Measurements from ENCODE around the gene SLC39A13.

The SLC39A13 gene

DNA sequence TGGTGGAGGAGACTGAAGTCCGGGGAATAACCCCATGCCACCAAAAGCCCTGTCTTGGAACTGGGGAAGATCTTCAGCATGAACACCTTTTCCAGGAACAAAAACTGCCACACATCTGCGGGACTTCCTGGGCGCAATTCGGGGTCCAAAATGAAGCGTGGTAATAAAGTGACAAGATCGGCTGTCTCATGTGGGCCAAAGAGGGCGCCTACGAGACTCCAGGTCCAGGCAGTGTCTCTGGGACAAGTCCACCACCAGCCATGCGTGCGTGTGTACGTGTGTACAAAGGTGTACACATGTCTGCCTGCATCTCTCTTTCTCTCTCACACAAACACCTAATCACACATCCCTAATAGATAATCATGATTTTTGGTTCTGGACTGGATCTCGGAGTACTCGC is 47.0 kb upstream of the SLC39A13 start:
- no peak overlapping the region for H3K4me3 ChIP-seq
- no peak for DNase-seq
- peaks cover 0 to 11% of the 10 kb centered on the region in 2 donors for H3K27me3 ChIP-seq
- no peaks in the 10 kb centered on the region for H3K36me3 ChIP-seq
- TF ChIP-seq, protein P1, sequence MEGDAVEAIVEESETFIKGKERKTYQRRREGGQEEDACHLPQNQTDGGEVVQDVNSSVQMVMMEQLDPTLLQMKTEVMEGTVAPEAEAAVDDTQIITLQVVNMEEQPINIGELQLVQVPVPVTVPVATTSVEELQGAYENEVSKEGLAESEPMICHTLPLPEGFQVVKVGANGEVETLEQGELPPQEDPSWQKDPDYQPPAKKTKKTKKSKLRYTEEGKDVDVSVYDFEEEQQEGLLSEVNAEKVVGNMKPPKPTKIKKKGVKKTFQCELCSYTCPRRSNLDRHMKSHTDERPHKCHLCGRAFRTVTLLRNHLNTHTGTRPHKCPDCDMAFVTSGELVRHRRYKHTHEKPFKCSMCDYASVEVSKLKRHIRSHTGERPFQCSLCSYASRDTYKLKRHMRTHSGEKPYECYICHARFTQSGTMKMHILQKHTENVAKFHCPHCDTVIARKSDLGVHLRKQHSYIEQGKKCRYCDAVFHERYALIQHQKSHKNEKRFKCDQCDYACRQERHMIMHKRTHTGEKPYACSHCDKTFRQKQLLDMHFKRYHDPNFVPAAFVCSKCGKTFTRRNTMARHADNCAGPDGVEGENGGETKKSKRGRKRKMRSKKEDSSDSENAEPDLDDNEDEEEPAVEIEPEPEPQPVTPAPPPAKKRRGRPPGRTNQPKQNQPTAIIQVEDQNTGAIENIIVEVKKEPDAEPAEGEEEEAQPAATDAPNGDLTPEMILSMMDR (IDR thresholded peaks at IDR 0.05): no peak
- no peak overlapping the region for H3K27ac ChIP-seq
- intact Hi-C loops (cut with DNase I; ENCODE audit: low total_unique reads): no loop called here
- no peaks in the 10 kb centered on the region for H3K9me3 ChIP-seq
- no peaks in the 10 kb centered on the region for H3K4me1 ChIP-seq

DNA sequence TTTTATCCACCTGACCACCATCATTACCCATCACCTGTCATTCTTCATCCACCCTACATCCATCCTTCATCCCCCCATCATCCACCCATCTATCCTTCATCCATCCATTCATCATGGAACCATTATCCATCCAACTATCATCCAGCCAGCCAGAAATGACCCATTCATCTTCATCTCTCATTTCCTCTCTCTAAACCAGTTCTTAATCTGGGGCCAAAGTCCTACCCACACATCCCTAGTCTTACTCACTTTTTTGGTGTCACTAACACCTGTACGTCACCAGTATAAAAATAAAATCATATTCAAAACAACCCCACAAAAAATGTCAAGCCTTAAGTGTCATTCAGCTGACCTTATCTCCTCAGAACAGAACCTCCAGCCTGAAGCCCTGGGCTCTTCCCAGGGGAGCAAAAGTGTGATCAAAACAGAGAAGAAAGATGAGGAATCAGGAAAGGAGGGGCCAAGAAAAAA is 42.3 kb upstream of the SLC39A13 start:
- Histone ChIP-seq H3K36me3 (no peaks in the 10 kb centered on the region), H3K9me3 (no peaks in the 10 kb centered on the region), H3K27me3 (peaks cover 0 to 11% of the 10 kb centered on the region in 2 donors), H3K4me1 (no peaks in the 10 kb centered on the region), H3K27ac (no peak overlapping the region), H3K4me3 (no peak overlapping the region)
- intact Hi-C loops (cut with DNase I; ENCODE audit: low total_unique reads): no loop called here
- TF ChIP-seq, protein P1 (IDR thresholded peaks at IDR 0.05): no peak
- no peak for DNase-seq

DNA sequence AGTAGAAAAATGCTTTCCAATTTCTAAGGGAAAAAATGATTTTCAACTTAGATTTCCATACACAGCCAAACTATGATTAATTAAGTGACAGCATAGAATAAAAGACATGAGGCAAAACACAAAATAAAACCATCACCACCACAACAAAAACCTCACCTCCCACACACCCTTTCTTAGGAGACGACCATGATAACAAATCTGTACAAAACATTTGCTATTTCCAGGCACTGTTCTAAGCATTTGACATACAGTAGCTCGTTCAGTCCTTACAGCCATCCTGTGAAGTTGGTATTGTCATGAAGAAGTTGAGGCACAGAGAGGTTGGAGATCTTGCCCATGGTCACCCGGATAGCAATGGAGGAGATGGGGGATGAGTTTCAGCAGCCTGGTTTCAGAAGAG is 38.7 kb upstream of the SLC39A13 start:
- Histone ChIP-seq H3K36me3 (no peaks in the 10 kb centered on the region), H3K9me3 (no peaks in the 10 kb centered on the region), H3K4me1 (no peaks in the 10 kb centered on the region), H3K27me3 (peaks cover 0 to 6% of the 10 kb centered on the region in 2 donors), H3K27ac (no peak overlapping the region), H3K4me3 (no peak overlapping the region)
- TF ChIP-seq, protein P1 (IDR thresholded peaks at IDR 0.05): no peak
- intact Hi-C loops (cut with DNase I; ENCODE audit: low total_unique reads): loop anchor here (10.0 kb wide), 1 partner anchor 485 kb away; no protein-coding TSS in a partner anchor
- DNase-seq: no peak

DNA sequence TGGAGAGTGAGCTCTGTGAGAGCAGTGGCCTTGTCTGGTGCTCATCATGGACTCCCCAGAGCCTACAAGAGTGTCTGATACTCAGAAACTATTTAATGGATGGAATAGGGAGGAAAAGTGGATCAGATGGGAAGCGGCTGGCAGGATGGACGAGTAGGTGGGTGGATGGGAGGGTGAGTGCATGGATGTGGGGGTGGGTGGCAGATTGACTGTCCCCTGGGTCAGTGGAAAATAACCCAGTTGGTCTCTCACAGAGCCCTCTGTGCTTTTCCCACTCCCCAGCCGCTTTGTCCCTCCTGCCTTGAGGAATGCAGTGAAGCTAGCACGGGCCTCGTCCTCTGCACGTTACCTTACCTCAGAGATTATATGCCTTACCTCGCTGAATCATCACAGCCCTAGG is 36.0 kb upstream of the SLC39A13 start:
- H3K27ac ChIP-seq: no peak overlapping the region
- no peaks in the 10 kb centered on the region for H3K4me1 ChIP-seq
- no peak for DNase-seq
- TF ChIP-seq, protein P1 (IDR thresholded peaks at IDR 0.05): no peak
- no peaks in the 10 kb centered on the region for H3K27me3 ChIP-seq
- H3K9me3 ChIP-seq: no peaks in the 10 kb centered on the region
- intact Hi-C loops (cut with DNase I; ENCODE audit: low total_unique reads): loop anchor here (10.0 kb wide), 1 partner anchor 482 kb away; no protein-coding TSS in a partner anchor
- H3K36me3 ChIP-seq: no peaks in the 10 kb centered on the region
- no peak overlapping the region for H3K4me3 ChIP-seq

DNA sequence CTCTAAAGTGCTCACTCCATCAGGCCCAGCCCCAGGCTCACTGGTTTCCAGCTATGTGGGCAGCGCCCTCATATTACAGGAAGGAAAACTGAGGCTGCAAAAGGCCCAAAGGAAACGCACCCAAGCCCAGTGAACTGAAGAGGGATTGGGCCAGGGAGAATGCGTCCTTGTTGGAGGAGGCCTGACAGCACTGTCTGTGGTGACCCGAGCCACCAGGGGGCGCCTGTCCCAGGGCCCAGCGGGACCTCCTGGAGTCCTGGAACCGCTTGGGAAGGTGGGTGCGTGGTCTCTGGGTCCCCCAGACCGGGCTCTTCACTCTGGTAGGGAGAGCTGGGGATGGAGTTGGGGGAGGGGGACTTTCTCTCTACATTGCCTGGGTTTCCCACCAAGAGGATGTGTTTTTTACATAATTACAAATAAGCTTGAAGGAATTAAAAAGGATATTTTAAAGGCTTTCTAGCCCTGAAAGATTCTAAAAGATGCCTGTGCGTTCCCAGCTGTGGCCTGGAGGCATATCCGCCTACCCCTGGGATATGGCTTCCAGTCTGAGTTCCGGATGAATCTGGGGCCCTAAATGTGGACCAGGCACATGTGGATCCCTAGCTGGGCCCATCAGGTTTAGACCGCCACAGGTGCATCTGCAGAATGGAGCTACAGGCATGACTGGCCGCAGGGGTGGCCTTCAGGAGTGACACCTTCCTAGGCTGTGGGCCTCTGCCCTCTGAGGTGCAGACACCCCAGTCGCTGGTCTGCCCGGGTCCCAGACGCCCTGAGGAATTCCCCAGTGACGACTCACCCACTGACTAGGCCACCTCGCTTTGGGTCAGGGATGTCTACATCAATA is 34.3 kb upstream of the SLC39A13 start:
- TF ChIP-seq, protein P1 (IDR thresholded peaks at IDR 0.05): peak; percentile 91
- intact Hi-C loops (cut with DNase I; ENCODE audit: low total_unique reads): loop anchor here (10.0 kb wide), 1 partner anchor 481 kb away; no protein-coding TSS in a partner anchor
- Histone ChIP-seq H3K36me3 (no peaks in the 10 kb centered on the region), H3K4me1 (no peaks in the 10 kb centered on the region), H3K9me3 (no peaks in the 10 kb centered on the region), H3K27ac (no peak overlapping the region), H3K27me3 (no peaks in the 10 kb centered on the region), H3K4me3 (no peak overlapping the region)
- DNase-seq: peak; percentile 76 to 89
